Measurements from ENCODE around the gene CD68. TPM values are rescaled to one million over a fixed set of nuclear protein-coding genes. Genes with fewer than 3 reads are reported as not detected.

The CD68 gene
- total RNA-seq, 1 donor from 2014 or later, result 83.0 TPM

- ATAC-seq, result peak; percentile 54
- intact Hi-C loops (cut with DNase I), result no loop called here
- DNase-seq (ENCODE audit: low spot score), result peak; percentile 82
Measured at GRCh38 chr17:7558544-7559319, 20.7 kb upstream of the CD68 start, which contains the start of gene TNFSF13. Gene TNFSF13, plus strand, starts transcription at chr17:7558750. Its CDS starts 290 bp downstream, at chr17:7559040.

- ATAC-seq, result no peak
- intact Hi-C loops (cut with DNase I), result loop anchor here (5.0 to 10.0 kb wide), 2 partner anchors 42 to 205 kb away; partner anchors contain the start of genes KCTD11 and TMEM95
- peak; percentile 75 for DNase-seq (ENCODE audit: low spot score)
Measured at GRCh38 chr17:7559320-7560171, 19.9 kb upstream of the CD68 start.

- ATAC-seq, result peak; percentile 25
- intact Hi-C loops (cut with DNase I), result loop anchor here (5.0 to 10.0 kb wide), 2 partner anchors 43 to 206 kb away; partner anchors contain the start of genes KCTD11 and TMEM95
- peak; percentile 77 for DNase-seq (ENCODE audit: low spot score)
Measured at GRCh38 chr17:7560172-7561027, 19.0 kb upstream of the CD68 start.

GRCh38 chr17:7561028-7561575 is 18.3 kb upstream of the CD68 start:
- intact Hi-C loops (cut with DNase I), result loop anchor here (5.0 to 10.0 kb wide), 2 partner anchors 44 to 206 kb away; partner anchors contain the start of genes KCTD11 and TMEM95
- DNase-seq (ENCODE audit: low spot score) (peak; percentile 95), ATAC-seq (peak; percentile 75)

- peak; percentile 75 for ATAC-seq
- DNase-seq (ENCODE audit: low spot score), result peak; percentile 94
- intact Hi-C loops (cut with DNase I), result loop anchor here (5.0 to 10.0 kb wide), 2 partner anchors 44 to 207 kb away; partner anchors contain the start of genes KCTD11 and TMEM95
Measured at GRCh38 chr17:7561589-7562207, 17.7 kb upstream of the CD68 start, which contains the start of gene SENP3. Gene SENP3, plus strand, starts transcription at chr17:7561919. Its CDS starts 1,158 bp downstream, at chr17:7563077.

- no peak for ATAC-seq
- no peak for DNase-seq (ENCODE audit: low spot score)
- intact Hi-C loops (cut with DNase I), result loop anchor here (5.0 to 10.0 kb wide), 2 partner anchors 45 to 207 kb away; partner anchors contain the start of genes KCTD11 and TMEM95
Measured at GRCh38 chr17:7562208-7562605, 17.2 kb upstream of the CD68 start.

GRCh38 chr17:7563115-7563869 is 16.1 kb upstream of the CD68 start:
- ATAC-seq (no peak), DNase-seq (ENCODE audit: low spot score) (no peak)
- intact Hi-C loops (cut with DNase I), result loop anchor here (5.0 to 10.0 kb wide), 2 partner anchors 46 to 208 kb away; partner anchors contain the start of genes KCTD11 and TMEM95

GRCh38 chr17:7569571-7569970 is 9.9 kb upstream of the CD68 start:
- ATAC-seq (no peak), DNase-seq (ENCODE audit: low spot score) (no peak)
- intact Hi-C loops (cut with DNase I), result loop anchor here (10.0 kb wide), 1 partner anchor 215 kb away; the partner anchor contains the start of genes KCTD11 and TMEM95

GRCh38 chr17:7570351-7570750 is 9.1 kb upstream of the CD68 start:
- no peak for DNase-seq (ENCODE audit: low spot score)
- intact Hi-C loops (cut with DNase I), result no loop called here
- no peak for ATAC-seq

- no peak for DNase-seq (ENCODE audit: low spot score)
- ATAC-seq, result no peak
- intact Hi-C loops (cut with DNase I), result no loop called here
Measured at GRCh38 chr17:7572338-7572587, 7.2 kb upstream of the CD68 start.

GRCh38 chr17:7572588-7573323 is 6.7 kb upstream of the CD68 start:
- peak; percentile 100 for DNase-seq (ENCODE audit: low spot score)
- intact Hi-C loops (cut with DNase I), result no loop called here
- ATAC-seq, result peak; percentile 96

GRCh38 chr17:7573324-7574080 is 5.9 kb upstream of the CD68 start:
- peak; percentile 94 for DNase-seq (ENCODE audit: low spot score)
- peak; percentile 87 for ATAC-seq
- intact Hi-C loops (cut with DNase I), result no loop called here

- intact Hi-C loops (cut with DNase I), result no loop called here
- no peak for DNase-seq (ENCODE audit: low spot score)
- ATAC-seq, result no peak
Measured at GRCh38 chr17:7574176-7574953, 5.1 kb upstream of the CD68 start.

GRCh38 chr17:7575481-7575883 is 4.0 kb upstream of the CD68 start:
- intact Hi-C loops (cut with DNase I), result no loop called here
- DNase-seq (ENCODE audit: low spot score) (no peak), ATAC-seq (no peak)

GRCh38 chr17:7575959-7576358 is 3.5 kb upstream of the CD68 start:
- no peak for DNase-seq (ENCODE audit: low spot score)
- intact Hi-C loops (cut with DNase I), result no loop called here
- no peak for ATAC-seq
